WI38 (cell line): ENCODE results near the gene PDE1A.

Experiments used
- H3K4me3 ChIP-seq: 2 replicates; pipeline ENCODE4 v1.5.1; 2011; ENCODE audit warnings: low read depth, mild to moderate bottlenecking, control low read depth, low read length
- TF ChIP-seq, protein P1 (sequence below): IDR thresholded peaks from 2 replicates; pipeline ENCODE4 v1.5.1; 2012; ENCODE audit warnings: low read depth, mild to moderate bottlenecking, control low read depth, low read length

Gene PDE1A

DNA sequence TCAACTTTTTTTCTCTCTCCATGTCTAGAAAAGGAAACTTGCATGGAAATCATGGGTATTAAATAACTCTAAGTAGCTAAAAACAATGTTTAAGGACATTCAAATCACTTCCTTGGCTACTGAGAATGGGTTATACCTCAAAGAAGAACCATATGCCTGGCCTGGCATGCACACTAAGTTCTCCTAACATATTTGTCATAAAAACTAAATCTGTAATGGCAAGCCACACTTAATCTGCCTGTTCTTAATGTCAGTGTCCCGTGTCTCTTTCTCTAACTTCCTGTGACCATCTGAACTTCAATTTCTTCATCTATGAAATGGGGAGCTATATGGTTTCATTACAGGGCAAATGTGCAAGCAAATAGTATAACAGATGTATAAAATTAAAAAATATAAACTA lies 11.1 kb downstream of the PDE1A start:
- TF ChIP-seq, protein P1, sequence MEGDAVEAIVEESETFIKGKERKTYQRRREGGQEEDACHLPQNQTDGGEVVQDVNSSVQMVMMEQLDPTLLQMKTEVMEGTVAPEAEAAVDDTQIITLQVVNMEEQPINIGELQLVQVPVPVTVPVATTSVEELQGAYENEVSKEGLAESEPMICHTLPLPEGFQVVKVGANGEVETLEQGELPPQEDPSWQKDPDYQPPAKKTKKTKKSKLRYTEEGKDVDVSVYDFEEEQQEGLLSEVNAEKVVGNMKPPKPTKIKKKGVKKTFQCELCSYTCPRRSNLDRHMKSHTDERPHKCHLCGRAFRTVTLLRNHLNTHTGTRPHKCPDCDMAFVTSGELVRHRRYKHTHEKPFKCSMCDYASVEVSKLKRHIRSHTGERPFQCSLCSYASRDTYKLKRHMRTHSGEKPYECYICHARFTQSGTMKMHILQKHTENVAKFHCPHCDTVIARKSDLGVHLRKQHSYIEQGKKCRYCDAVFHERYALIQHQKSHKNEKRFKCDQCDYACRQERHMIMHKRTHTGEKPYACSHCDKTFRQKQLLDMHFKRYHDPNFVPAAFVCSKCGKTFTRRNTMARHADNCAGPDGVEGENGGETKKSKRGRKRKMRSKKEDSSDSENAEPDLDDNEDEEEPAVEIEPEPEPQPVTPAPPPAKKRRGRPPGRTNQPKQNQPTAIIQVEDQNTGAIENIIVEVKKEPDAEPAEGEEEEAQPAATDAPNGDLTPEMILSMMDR = no peak
- H3K4me3 ChIP-seq = no peak overlapping the region

DNA sequence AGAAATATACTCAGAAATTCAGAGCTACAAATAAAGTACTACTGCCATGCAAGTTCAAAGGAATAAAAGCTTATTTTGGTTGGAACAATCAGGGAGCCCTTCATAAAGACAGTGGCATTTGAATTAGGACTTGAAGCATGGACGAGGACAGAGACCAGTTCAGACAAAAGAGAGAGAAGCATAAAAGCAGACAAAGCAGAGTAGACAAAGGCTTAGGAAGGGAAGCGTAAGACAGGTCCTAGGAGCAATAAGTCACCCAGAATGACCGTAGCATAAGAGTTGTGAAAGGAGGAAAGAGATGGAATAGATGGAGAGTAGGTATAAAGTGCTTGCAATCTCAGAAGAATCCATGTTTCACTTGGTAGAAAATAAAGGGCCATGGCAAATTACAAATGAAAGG lies 14.0 kb downstream of the PDE1A start:
- H3K4me3 ChIP-seq = no peak overlapping the region
- TF ChIP-seq, protein P1 = no peak

DNA sequence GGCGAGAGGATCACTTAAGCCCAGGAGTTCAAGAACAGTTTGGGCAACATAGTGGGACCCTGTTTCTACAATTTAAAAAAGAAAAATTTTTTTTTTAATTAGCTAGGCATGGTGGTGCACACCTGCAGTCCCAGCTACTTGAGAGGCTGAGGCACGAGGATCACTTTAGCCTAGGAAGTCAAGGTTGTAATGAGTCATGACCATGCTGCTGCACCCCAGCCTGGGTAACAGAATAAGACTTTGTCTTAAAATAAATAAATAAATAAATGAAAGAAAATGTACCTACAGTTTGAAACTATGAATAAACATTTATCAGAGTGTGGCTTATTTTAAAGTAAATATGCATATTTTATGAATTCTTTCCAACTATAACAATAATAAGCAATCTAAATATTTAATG lies 16.7 kb downstream of the PDE1A start:
- TF ChIP-seq, protein P1 = no peak
- no peak overlapping the region for H3K4me3 ChIP-seq

DNA sequence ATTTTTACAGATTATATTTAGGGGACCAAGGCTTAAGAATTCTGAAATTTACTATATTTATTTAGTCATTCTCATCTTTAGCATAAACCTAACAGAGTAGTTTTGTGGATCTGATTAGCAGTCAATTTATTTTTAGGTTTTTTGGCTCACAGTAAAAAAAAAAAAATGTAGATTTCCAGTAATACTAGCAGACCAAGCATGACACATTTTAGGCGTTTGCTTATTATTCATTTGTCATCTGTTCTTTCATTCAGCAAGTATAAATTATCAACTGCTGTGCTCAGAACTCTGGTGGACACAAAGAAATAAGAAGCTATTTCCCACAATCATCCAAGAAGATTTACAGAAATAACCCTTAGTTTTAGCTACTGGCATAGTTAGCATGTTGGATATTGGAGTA lies 20.6 kb downstream of the PDE1A start:
- TF ChIP-seq, protein P1 = no peak

DNA sequence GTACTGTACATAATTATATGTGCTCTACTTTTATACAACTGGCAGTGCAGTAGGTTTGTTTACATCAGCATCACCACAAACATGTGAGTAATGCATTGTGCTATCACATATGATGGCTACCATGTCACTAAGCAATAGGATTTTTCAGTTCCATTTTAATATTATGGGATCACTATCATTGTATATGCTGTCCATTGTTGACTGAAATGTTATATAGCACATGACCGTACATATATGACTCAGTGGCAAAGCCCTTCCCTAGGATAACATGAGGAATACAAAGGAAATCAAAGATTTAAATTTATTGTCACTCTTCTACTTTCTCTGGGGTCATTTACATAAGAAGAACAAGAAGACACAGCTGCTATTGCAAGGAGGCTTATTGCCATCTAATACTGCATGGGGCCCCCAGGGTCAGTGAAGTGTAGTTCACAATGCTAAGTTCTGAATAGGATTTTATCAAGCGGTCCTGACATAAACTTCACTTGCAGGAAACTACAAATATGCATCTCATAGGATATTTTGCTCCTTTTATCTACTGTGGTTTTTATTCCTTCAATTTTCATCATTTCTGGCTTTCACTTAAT lies 21.8 kb downstream of the PDE1A start:
- H3K4me3 ChIP-seq = no peak overlapping the region
- TF ChIP-seq, protein P1 = no peak

More for the DNA sequence above, 20.6 kb downstream of the PDE1A start:
- no peak overlapping the region for H3K4me3 ChIP-seq

DNA sequence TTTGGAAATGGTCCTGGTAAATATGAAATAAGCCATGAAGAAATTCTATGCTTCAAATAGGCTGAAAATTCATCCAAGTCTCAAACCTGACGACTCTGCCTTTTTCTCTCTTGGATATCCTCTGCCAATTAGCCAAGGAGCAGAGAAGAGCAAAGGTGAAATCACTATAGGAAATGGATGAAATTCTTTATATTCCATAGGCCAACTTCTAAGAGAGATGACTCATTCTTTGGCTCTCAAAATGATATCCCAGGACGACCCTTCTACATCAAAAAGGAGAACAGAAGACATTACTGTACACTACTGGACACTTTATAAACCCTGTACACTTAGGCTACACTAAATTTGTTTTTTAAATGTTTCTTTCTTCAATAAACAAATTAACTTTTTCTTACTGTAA lies 22.7 kb downstream of the PDE1A start:
- TF ChIP-seq, protein P1 = no peak
- no peak overlapping the region for H3K4me3 ChIP-seq

DNA sequence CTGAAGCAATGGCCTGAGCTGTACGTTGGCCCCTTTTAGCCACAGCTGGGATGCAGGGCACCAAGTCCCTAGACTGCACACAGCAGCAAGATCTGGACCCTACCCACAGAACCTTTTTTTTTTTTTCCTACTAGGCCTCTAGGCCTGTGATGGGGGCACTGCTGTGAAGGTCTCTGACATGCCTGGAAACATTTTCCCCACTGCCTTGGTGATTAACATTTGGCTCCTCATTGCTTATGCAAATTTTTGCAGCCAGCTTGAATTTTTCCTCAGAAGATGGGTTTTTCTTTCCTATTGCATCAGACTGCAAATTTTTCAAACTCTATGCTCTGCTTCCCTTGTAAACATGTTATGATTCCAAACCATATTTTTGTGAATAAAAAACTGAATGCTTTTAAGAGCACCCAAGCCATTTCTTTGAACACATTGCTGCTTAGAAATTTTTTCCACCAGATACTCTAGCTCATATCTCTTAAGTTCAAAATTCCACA lies 33.5 kb downstream of the PDE1A start:
- H3K4me3 ChIP-seq = no peak overlapping the region
- TF ChIP-seq, protein P1 = no peak
